Amniotic stem cell (primary cell): Measurements from ENCODE around the gene LRRC1.

Experiments
- DNase-seq: peaks from one replicate; lab custom pipeline; 2025; lab: John Stamatoyannopoulos, UW

The LRRC1 gene

DNA sequence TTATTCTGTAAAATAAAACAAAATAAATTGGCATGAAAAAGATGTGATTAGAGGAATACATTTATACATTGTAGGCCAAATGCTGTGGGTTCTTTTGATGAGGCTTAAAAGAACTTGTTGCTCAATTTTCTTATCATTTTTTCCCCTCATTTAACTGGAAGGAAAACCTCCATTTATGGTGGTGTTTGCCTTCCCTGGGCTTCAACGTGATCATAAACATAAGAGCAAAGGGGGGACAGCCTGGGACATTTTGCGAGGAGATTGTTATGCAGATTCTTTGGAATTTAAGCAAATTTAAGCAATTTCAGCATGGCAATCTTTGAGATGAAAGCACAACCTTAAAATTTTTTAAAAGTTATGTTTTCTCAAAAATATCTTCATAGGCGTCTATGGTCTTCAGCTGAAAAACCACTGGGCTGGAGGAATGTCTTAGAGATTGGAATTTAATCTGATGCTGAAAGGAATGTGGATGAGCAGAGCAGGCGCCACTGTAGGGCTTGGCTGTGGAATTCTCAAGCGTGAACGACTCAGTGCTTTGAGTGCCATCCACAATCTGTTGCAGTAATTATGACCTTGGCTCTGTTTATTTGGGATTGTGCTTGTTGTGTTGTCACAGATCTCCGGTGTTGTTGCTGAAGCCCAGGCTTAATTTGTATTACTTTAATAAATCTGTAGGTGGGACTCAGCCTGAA, 167.0 kb downstream of the LRRC1 start:
- DNase-seq: no peak

DNA sequence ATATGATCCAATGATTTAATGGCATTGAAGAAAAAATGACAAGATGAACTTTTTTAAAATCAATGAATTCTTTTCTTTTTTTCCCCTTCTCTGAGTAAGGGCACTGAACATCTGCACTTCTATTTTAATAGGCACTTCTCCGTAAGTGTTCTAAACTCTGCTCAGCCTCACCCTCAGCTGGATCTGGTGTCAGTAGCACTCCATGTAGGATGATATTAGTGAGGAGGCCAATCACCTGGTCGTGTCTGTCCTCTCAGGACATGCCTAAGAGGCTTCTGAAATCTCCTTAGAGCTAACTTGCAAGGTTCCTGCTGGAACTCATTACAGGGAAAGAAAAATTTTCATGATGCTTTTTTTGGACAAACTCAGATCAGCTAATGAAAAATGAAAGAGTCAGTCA, 167.8 kb downstream of the LRRC1 start:
- no peak for DNase-seq

DNA sequence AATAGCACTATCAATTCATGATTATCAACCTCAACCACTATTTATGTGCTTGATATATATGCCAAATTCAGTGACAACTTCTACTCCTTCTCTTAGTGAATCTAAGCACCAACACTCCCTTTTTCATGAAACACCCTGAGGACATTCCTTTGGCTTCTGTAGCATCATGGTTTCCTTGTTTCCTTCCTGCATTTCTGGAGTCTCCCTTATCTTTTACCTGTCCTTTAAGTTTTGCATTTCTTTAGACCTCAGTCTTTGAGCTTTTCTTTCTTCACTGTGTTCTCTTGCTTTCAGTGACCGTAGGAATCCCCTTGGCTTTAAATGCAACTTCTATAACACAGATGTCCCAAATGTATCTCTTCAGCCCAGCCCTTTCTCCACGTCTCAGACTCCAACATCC, 172.6 kb downstream of the LRRC1 start:
- DNase-seq: no peak
